ENCODE results near the gene MPV17L2.

MPV17L2 gene

GRCh38 chr19:18218600-18218999 is 25.6 kb downstream of the MPV17L2 start:
- no peak for DNase-seq (ENCODE audit: low spot score)

GRCh38 chr19:18219911-18220631 is 27.1 kb downstream of the MPV17L2 start:
- DNase-seq (ENCODE audit: low spot score), result no peak

- DNase-seq (ENCODE audit: low spot score), result no peak
Observed at GRCh38 chr19:18220632-18221275, 27.7 kb downstream of the MPV17L2 start.

GRCh38 chr19:18221815-18222725 is 29.1 kb downstream of the MPV17L2 start:
- DNase-seq (ENCODE audit: low spot score), result no peak

- no peak for DNase-seq (ENCODE audit: low spot score)
Observed at GRCh38 chr19:18223860-18224524, 31.0 kb downstream of the MPV17L2 start.

- DNase-seq (ENCODE audit: low spot score), result peak; percentile 99
Observed at GRCh38 chr19:18224525-18225354, 31.7 kb downstream of the MPV17L2 start.

- no peak for DNase-seq (ENCODE audit: low spot score)
Observed at GRCh38 chr19:18225355-18225701, 32.3 kb downstream of the MPV17L2 start.

- no peak for DNase-seq (ENCODE audit: low spot score)
Observed at GRCh38 chr19:18225702-18226468, 32.9 kb downstream of the MPV17L2 start, which contains the start of gene PDE4C. Gene PDE4C (minus strand): TSS chr19:18226438. CDS start chr19:18226415, 23 bp downstream.

- no peak for DNase-seq (ENCODE audit: low spot score)
Observed at GRCh38 chr19:18226956-18227780, 34.1 kb downstream of the MPV17L2 start.

GRCh38 chr19:18227781-18228271 is 34.8 kb downstream of the MPV17L2 start:
- DNase-seq (ENCODE audit: low spot score), result no peak

- DNase-seq (ENCODE audit: low spot score), result no peak
Observed at GRCh38 chr19:18229474-18229873, 36.5 kb downstream of the MPV17L2 start.

GRCh38 chr19:18229915-18230314 is 36.9 kb downstream of the MPV17L2 start:
- no peak for DNase-seq (ENCODE audit: low spot score)

GRCh38 chr19:18230941-18231734 is 38.1 kb downstream of the MPV17L2 start:
- DNase-seq (ENCODE audit: low spot score), result peak; percentile 60

- DNase-seq (ENCODE audit: low spot score), result no peak
Observed at GRCh38 chr19:18231775-18232174, 38.8 kb downstream of the MPV17L2 start.

- DNase-seq (ENCODE audit: low spot score), result no peak
Observed at GRCh38 chr19:18232540-18233223, 39.7 kb downstream of the MPV17L2 start.

GRCh38 chr19:18233224-18233825 is 40.3 kb downstream of the MPV17L2 start:
- DNase-seq (ENCODE audit: low spot score), result peak; percentile 50

GRCh38 chr19:18234194-18234593 is 41.2 kb downstream of the MPV17L2 start:
- no peak for DNase-seq (ENCODE audit: low spot score)
